NCI-H1092 (cell line): ENCODE data around the gene PLA2G10.
"Not testable (repeated sequence)": the region's sequence is repeated elsewhere in the genome, so short reads cannot be mapped to it uniquely, and the experiment has no call there.

Source experiments
- DNase-seq: peaks from one replicate; lab custom pipeline; 2025; lab: John Stamatoyannopoulos, UW

Gene PLA2G10

GRCh38 chr16:14667347-14668266, 26.5 kb downstream of the PLA2G10 start:
- DNase-seq: no peak

- DNase-seq: no peak
These were observed 36.0 kb downstream of the PLA2G10 start for GRCh38 chr16:14658063-14658462.

- no peak for DNase-seq
These were observed 41.4 kb downstream of the PLA2G10 start for GRCh38 chr16:14652726-14653125.

- no peak for DNase-seq
These were observed 43.5 kb downstream of the PLA2G10 start for GRCh38 chr16:14650629-14651028.

- no peak for DNase-seq
These were observed 44.3 kb downstream of the PLA2G10 start for GRCh38 chr16:14649816-14650215.

GRCh38 chr16:14641926-14642325, 52.2 kb downstream of the PLA2G10 start:
- DNase-seq: no peak

GRCh38 chr16:14641206-14641605, 52.9 kb downstream of the PLA2G10 start:
- DNase-seq: no peak

GRCh38 chr16:14640538-14640937, 53.6 kb downstream of the PLA2G10 start:
- no peak for DNase-seq

- DNase-seq: not testable (repeated sequence)
These were observed 57.2 kb downstream of the PLA2G10 start for GRCh38 chr16:14636951-14637240.

- not testable (repeated sequence) for DNase-seq
These were observed 57.7 kb downstream of the PLA2G10 start for GRCh38 chr16:14636179-14636950.

GRCh38 chr16:14635395-14636165, 58.5 kb downstream of the PLA2G10 start:
- DNase-seq: no peak

- DNase-seq: no peak
These were observed 59.8 kb downstream of the PLA2G10 start for GRCh38 chr16:14634389-14634725.

- peak; percentile 97 for DNase-seq
These were observed 61.2 kb downstream of the PLA2G10 start, which contains the start of gene BFAR for GRCh38 chr16:14632693-14633569. BFAR (plus strand) TSS chr16:14632951; CDS start chr16:14644347, 11,396 bp downstream.

GRCh38 chr16:14630620-14631330, 63.3 kb downstream of the PLA2G10 start:
- not testable (repeated sequence) for DNase-seq

- DNase-seq: peak; percentile 94
These were observed 64.0 kb downstream of the PLA2G10 start, which contains the start of gene PARN for GRCh38 chr16:14629919-14630619. PARN (minus strand) TSS chr16:14630260; CDS start chr16:14630125, 135 bp downstream.

GRCh38 chr16:14629612-14629918, 64.5 kb downstream of the PLA2G10 start:
- DNase-seq: no peak

GRCh38 chr16:14628806-14629611, 65.1 kb downstream of the PLA2G10 start:
- DNase-seq: no peak

- DNase-seq: no peak
These were observed 67.0 kb downstream of the PLA2G10 start for GRCh38 chr16:14627078-14627477.
